ENCODE measurements around the gene GALNT12. TPM values are rescaled to one million over a fixed set of nuclear protein-coding genes. Genes with fewer than 3 reads are reported as not detected.

Gene GALNT12
- total and polyA plus RNA-seq, 4 donors, result 0.16 to 1.4 (median 0.25) TPM; not detected in 1

GRCh38 chr9:98777618-98778017 is 29.9 kb upstream of the GALNT12 start (continued):
- no peak for TF ChIP-seq ZBTB33 (IDR thresholded peaks at IDR 0.05)
- no peak for TF ChIP-seq RXRA (IDR thresholded peaks at IDR 0.05)
- no peak for TF ChIP-seq NR2F2 (IDR thresholded peaks at IDR 0.05)
- no peak for TF ChIP-seq RAD21 (IDR thresholded peaks at IDR 0.05)
- TF ChIP-seq HNF4A (conservative IDR thresholded peaks at IDR 0.05), result no peak
- TF ChIP-seq FOXA2 (IDR thresholded peaks at IDR 0.05), result no peak
- no peak for TF ChIP-seq ATF3 (IDR thresholded peaks at IDR 0.05)
- no peak for TF ChIP-seq EGR1 (IDR thresholded peaks at IDR 0.05; ENCODE audit: low read depth in 2 of 2)

- DNase-seq (ENCODE audit: low spot score), result no peak
- H3K9ac ChIP-seq (ENCODE audit: low read depth in 1 of 2, low read length in 2 of 2), result no peak overlapping the region
- H3K4me1 ChIP-seq (ENCODE audit: control insufficient read depth in 4 of 4, insufficient read depth in 4 of 4, low read length in 3 of 4), result no peaks in the 10 kb centered on the region
- H3K27me3 ChIP-seq (ENCODE audit: control insufficient read depth in 4 of 4, insufficient read depth in 4 of 4, low read length in 3 of 4), result no peaks in the 10 kb centered on the region
- TF ChIP-seq CTCF (IDR thresholded peaks at IDR 0.05; ENCODE audit: low read depth, low read length, missing input control) (no peak), HNF4A (conservative IDR thresholded peaks at IDR 0.05) (no peak), GABPA (IDR thresholded peaks at IDR 0.05 in 1 of 2, conservative IDR thresholded peaks at IDR 0.05 in 1 of 2) (no peak), REST (IDR thresholded peaks at IDR 0.05) (no peak), EGR1 (IDR thresholded peaks at IDR 0.05; ENCODE audit: low read depth in 2 of 2) (no peak), JUND (IDR thresholded peaks at IDR 0.05) (no peak), TAF1 (conservative IDR thresholded peaks at IDR 0.05) (no peak)
- H3K36me3 ChIP-seq (ENCODE audit: control insufficient read depth in 4 of 4, insufficient read depth in 3 of 4, low read depth in 1 of 4, low read length in 3 of 4), result peaks cover 0 to 5% (median 1%) of the 10 kb centered on the region in 4 donors
- 97% methylated on average over 8 of the region's 8 CpGs for WGBS
- H3K9me3 ChIP-seq (ENCODE audit: control insufficient read depth in 4 of 4, low read length in 3 of 4), result no peaks in the 10 kb centered on the region
- H3K4me3 ChIP-seq (ENCODE audit: low read depth in 1 of 3, low read length in 3 of 3), result no peak overlapping the region
- H3K27ac ChIP-seq (ENCODE audit: low read depth in 1 of 2, low read length in 2 of 2), result no peak overlapping the region
Measured at GRCh38 chr9:98778251-98778650, 29.2 kb upstream of the GALNT12 start.
